Hematopoietic multipotent progenitor cell treated with erythropoietin and hydrocortisone succinate and interleukin-3 and kit ligand, for 4 days (in vitro differentiated cells): ENCODE results near the gene S100A1.

Experiments used
- DNase-seq: peaks from one replicate; pipeline ENCODE4 v3.0.0-alpha.2; 2015

Gene S100A1

DNA sequence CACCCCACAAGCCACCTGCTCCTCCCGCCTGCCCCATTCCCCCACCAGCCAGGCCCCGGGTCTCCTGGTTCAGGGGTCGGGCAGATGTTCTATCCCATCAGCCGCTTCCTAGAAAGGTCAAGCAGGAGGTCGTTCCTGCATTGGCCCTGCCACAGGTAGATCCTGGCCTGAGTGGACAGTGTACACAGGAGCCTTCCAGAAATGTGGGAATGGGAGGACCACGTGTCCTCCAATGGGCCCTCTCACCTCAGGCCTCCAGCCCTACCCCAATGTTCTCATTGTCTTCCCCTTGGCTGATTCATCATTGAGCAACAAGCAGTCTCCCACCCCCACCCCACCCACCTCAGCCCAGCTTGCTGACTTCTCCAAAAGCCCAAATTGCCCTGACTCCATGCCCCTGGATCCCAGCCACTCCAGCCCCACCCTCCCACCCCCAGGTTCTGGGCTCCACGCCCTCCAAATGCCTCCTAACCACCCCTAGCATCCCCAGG is 17.4 kb upstream of the S100A1 start:
- no peak for DNase-seq

DNA sequence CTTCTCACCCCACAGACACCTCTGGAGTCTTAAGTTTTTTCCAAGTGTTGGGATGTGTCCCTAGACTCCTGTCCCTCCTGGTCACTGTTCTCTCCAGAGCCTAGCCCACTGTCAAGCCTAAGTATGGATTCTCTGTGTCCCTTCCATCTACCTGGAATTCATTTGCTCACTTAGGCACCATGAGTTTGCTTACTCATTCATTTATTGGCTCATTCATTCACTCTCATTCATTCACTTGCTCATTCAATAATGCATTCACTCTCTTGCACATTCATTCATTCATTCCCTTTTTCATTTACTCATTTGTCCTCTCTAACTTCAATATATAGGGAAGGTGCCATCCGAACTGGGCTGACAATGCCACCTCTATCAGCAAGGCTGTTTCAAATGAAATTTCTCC is 16.9 kb upstream of the S100A1 start:
- DNase-seq: no peak

DNA sequence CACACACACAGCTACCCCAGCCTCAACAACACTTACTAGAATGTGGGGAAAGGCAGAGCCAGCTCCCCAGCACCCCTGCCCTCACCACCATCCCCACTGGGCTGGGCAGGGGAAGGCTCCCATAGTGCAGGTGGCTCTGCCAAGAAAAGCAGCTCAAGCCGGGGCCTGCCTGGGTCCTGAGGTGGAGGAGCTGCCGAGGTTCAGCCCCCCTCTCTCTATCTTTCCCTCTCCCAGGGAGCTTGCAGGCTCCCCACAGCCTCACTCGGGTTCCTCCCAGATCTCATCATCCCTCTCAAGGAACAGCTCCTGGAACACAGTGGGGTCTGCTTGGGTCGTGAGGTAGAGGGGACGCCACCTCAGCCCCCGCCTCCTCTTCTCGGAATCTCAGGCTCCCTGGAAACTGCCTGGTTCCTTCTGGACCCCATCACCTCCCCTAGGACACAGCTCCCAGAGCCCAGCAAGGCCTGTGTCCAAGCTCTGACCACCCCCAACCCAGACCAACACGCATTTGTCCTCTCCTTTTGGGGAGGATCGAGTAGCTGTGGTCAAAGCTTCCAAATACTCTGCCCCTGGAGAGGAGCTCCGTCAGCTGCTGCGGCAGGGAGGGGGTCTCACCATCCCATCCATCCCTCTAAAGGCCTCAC is 16.0 kb upstream of the S100A1 start:
- no peak for DNase-seq

DNA sequence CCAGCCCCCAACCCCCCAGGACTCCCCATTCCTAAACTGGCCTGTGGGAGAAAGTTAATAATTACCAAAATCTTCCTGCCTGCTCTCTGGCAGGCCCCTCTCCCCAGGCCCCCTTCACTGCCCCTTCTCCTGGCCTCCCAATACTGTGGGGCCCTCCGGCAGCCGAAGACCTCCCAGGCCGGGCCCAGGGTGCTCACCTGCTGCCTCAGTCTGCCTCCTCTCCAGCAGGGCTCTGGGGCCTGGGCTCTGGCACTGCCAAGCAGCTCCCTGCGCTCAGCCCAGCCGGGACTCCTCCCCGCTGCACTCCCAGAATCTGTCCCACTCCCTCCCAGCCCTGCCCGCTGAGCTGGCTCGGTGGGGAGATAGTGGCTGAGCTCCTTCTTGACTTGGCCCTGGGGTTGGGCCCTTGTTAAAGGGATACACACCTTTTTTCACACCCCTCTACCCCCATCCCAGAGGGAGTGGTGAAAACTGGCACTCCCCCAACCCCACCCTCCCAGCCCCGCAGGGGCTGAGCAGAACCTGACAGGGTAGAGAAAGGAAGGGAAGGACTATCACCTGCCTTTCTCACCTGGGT is 15.4 kb upstream of the S100A1 start, which contains the start of gene S100A16:
S100A16 (minus strand) TSS at position 383 of the 577 bp plus-strand sequence. CDS start 4,986 bp downstream, outside the sequence.
- peak; percentile 36 for DNase-seq

DNA sequence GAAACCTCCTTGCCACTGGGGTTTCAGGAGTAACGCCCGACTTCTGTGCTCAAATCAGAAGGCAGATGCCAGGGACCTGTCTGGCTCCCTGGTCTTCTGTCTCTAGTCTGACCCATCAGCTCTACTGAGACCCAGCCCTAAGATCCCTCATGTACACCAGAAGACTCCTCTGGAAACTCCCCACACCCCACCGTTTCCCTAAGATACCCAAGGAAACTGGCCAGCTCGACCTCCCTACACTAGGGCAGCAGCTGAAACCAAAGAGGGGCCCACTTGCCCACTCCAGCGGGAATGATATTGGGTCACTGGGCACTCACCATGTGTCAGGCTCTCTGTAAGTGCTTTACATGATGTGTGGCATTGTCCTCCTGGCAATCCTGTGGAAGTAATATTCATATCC is 14.8 kb upstream of the S100A1 start:
- DNase-seq: no peak

DNA sequence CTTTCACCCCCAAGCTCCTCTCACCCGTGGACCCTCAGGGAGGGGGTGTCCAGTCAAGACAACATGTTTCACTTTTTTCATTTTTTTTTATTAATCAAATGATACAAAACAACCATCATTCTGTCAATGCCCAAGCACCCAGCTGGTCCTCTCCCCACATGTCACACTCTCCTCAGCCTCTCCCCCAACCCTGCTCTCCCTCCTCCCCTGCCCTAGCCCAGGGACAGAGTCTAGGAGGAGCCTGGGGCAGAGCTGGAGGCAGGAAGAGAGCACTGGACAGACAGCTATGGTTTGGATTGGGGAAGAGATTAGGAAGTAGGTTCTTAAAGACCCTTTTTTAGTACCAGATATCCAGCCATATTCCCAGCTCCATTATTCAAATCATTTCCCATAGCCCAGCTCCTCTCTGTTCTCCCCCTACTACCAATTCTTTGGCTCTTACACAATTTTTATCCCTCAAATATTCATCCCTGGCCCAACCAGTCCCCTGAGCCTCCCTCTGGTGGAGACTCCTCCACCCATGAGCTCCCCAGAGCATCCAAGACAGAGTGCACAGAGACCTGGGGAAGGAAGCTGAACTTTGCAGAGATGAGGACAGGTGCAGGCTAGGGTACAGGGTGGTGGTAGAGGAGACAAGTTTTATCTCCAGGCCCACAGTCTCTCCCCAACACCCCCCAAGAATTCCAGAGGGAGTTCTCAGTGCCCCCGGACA is 13.9 kb upstream of the S100A1 start:
- DNase-seq: no peak

DNA sequence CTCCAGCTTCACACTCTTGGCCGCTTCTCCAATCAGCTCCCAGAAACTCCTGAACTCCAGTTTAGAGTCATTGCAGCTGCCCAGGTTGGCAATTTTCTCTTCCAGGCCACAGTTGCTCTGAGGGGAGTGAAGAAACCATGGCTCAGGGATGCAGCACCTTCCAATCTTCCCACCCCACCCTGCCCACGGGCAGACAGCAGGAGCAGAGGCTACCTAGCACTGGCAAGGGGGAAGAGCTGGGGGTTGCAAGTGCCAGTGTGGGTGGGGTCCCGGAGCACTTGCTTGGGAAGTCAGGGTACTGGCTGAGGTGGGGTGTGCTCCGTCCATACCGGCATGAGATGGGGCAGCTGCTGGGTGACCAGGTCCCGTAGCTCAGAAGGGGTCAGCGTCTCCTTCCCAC is 13.3 kb upstream of the S100A1 start:
- no peak for DNase-seq

DNA sequence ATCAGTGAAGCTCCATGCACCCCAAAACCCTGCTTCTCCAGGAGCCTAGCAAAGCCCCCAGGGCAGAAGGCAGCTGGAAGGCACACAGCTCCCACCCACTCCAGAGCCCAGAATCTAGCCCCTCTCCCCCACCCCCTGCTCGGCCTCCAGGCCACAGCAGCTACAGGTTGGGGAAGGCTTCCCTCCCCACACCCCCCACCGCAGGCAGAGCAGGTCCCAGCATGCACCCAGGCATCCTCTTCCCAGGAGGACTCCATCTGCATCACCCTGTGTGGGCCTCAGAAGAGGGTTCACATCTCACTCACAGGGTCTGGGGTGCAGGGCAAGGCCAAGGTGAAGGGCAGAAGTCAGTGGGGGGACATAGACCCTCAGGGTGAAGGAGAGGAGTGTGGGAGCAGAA is 12.8 kb upstream of the S100A1 start:
- no peak for DNase-seq

DNA sequence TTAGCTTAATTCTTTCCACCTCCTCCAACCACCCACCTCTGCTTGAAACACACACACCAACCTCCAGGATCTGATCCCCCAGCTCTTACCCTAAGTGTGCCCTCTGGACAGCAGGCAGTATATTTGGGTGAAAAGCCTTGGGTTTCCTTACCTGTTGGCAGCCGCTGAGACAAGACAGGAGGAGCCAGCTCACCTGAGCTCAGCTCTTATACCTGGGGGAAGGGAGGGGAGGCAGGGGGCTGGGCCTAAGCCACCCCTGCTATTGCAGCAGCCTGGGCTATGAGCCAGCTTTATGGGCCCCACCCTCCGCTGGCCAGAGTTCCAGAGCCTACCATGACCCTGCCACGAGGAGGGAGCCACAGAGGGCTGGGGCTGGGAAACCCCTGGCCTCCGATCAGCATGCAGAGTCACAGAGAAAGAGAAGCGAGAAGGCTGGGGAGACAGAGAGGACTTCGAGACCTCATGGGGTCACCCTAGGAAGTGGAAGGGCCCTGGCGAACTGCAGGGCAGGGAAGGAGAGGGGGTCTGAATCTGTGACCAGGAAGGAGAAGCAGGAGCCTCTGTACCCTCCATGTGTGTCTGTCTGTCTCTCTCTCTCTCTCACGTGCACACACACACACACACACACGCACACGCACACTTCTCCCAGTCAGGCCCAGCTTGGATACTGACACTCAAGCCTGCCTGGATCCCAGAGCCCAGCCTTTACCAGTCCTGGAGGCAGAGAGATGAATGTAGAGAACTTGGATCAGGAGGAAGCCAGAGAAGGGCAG is 11.9 kb upstream of the S100A1 start, which contains the start of gene S100A14:
S100A14 (minus strand) TSS at position 182 of the 773 bp plus-strand sequence. CDS start 467 bp downstream, outside the sequence.
- DNase-seq: no peak

DNA sequence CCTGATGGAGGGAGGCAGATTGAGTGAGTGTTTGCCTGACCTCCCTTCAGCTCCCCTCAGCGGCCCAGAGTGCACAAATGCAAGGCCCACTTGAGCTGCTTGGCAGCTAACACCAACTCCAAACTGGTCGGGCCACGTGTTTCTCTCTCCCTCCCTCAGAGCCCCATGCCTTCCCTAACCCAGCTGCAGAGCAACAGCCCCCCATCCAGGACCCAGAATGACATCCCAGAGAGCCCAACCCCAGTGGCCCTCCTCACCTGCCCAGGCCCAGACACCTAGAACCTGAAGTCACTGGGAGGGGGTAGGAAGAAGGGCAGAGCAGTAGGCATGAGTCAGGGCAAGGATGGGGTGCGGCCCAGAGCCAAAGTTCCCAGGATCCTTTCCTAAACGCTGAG is 11.3 kb upstream of the S100A1 start:
- DNase-seq: no peak

DNA sequence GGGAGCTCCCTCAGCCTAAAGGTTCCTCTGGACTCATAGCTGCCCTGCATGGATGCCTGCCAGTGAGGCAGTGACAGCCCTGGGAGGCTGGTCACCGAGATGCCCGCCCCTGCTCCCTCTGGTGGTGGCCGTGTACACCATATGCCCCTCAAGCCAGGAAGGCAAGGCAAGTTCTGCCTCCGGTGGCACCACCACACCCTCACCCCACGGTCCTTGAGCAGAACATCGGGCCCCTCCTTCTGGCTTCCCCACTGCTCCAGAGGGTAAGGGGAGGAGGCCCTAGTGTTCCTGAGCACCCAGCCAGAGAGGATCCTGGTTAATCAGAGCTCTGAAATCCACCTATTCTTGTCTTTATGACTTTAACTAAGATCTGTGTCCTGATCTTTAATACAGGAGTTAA is 10.6 kb upstream of the S100A1 start:
- no peak for DNase-seq

DNA sequence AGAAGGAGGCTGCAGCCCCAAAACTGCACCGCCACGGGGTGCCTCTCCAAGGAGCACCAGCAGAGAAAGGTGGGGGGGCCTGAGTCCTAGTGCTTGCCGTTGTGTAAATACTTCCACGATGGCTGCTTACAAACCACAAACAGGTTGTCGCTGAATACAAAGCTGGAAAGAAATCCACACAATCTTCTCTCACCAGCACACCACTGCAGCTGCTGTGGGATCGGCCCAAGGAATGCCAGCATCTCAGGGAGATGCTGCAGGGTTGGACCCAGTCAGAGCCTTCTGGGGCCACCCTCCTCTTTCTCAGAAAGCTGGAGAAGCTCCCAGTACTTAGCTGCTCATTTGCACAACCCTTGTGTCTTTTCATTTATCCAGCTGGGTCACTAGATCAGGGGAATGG is 9.1 kb upstream of the S100A1 start:
- DNase-seq: no peak

DNA sequence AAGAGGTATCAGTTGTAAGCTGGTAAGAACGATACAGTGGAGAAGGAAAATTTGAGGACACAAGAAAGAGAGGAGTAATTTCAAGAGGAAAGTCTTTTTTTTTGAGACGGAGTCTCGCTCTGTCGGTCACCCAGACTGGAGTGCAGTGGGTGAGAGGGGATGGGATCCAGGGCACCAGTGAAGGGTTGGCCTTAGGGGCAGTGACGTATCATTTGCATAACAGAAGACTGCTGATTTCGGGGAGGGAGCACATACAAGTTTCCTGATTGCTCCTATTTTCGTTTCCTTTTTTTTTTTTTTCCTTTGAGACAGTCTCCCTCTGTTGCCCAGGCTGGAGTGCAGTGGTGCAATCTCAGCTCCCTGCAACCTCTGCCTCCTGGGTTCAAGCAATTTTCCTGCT is 5.1 kb upstream of the S100A1 start:
- no peak for DNase-seq

DNA sequence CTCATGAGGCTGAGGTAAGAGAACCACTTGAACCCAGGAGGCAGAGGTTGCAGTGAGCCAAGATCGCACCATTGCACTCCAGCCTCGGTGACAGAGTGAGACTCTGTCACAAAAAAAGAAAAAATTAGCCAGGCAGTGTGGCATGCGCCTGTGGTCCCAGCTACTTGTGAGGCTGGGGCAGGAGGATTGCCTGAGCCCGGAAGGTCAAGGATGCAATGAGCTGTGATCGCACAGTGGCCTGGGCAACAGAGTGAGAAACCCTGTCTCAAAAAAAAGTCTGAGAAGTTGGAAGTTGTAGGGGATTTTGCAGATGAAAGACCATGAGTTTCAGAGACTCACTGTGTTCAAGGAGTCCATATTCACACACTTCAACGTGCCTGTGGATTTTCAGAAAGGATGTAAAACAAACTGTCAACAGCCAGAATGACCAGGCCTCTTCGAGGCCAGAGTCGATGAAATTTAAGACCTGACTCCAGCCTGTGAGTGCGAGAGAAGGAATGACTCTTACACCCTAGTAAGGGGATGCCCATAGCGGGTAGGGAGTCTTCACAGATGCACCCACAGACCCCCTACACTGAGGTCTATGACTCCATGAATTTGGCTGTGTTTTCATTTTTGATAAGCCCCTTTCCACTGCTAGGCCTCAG is 3.1 kb upstream of the S100A1 start:
- DNase-seq: no peak

DNA sequence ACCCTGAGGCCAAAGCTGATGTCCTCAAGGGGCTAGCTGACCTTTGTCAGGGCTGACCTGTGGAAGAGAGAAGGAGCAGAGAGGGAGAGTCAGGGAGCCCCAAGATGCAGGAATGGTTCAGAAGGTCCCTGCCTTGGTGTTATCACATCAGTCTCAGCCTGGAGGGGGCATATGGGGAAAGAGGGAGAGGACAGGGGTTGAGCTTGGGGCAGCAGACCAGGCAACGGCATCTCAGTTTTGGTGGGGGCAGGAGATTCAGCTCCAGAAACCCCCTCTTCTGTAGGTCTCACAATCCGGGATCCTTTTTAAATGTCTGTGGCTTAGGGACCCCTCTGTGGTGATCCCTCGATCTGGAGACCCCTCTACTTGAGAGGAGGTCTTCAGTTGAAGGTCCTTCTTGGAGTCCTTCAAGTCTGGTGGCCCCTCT is 1.7 kb upstream of the S100A1 start:
- DNase-seq: no peak

DNA sequence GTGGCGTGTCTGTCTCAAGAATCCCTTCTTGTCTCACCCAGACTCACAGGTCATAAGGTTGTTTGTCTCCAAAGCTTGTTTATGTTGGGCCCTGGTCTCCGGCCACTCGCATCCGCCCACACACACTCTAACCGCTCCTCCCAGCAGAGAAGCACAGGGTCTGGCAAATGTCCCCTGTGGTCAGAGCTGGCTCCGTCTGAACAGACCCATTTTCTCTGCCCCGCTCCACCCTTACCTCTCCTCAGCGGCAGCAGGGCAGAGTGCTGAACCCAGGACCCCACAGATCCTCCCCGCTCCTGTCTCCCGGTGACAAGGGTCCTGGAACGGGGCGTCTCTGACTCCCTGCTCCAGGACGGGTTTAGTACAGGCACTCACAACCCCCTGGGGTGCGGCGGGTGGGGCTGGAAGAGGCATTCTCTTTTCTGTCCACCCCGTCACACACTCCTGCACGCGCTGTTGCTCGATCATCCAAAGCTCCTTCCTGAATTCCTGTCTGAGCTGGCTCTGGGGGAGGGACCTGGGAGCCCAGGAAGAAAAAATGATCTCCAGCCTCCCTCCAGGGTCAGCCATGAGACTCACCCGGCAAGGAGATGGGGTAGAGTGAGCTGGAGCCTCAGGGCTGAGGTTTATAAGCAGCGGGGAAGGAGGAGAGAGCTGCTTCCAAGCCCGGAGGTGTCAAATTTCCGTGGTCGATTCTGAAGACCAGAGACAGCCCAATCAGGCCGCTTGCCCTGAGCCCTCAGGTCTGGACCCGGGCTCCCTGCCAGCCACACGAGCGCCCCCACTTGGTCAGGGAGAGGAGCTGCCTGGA is 1.1 kb upstream of the S100A1 start, which contains the start of gene S100A13:
S100A13 (minus strand) TSS at position 602 of the 811 bp plus-strand sequence. CDS start 1,033 bp downstream, outside the sequence.
- DNase-seq: peak; percentile 65

DNA sequence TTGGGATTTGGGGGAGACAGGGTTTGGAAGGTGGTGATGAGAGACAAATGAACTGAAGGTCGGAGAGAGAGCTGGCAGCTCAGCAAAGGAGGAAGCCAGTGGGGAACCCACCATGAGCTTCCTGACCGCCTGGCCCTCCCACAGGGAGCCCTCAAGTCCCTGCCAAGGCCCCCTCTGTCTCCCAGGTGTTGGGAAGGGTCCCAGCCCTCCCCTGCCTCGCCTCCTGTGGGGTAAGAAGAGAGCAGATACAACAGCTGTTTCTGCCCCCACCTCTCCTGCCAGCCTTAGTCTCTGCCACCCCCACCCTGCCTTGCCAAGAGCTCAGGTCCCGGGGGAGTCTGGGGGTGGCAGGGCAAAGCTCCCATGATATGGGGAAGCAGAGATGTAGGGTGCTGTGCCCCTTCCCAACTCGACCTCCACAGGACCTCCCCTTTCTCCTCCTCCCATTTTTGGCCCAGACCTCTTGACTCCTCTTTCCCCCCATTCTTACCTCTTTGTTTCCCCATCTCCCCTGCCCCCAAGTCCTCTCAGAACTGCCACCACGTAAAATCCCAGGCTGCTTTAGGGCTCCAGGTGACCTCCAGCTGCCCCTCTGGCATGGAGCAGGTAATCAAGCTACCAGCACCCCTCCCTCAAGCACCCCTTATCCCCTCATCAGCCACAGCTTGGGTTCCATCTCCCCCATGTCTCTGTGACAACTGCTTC is 556 bp downstream of the S100A1 start:
- no peak for DNase-seq

DNA sequence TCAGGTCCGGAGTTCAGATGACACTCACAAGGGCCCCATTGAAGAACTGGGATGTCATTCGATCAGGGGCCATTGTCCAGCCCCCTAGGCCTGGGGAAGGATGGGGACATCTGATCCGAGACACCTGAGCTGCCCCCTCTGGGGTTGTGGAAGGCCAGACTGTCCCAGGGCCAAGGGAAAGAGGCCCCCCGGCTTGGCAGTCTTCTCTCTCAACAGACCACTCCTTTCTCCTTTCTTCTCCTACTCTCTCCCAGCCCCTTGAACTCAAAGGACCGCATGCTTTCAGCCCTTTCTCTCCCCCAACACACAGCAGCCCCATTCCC is 1.1 kb downstream of the S100A1 start:
- no peak for DNase-seq

DNA sequence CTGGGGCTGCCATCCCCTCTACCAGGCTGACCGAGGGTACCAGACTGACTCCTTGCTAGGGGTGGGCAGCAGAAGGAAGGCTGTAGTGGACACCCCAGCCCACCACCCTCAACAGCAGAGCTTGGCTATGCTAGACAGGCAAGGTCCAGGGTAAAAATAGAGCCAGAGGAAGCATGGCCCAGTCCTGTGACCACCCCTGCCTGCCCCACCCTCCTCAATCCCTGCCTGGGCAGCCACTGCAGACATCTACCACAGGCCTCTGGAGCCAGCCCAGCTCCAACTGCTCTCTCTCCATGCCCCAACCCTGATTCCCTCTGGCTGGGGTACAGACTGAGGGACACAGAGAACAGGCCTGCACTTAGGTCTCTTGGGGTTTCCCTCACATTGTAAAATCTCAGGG is 1.7 kb downstream of the S100A1 start:
- no peak for DNase-seq

DNA sequence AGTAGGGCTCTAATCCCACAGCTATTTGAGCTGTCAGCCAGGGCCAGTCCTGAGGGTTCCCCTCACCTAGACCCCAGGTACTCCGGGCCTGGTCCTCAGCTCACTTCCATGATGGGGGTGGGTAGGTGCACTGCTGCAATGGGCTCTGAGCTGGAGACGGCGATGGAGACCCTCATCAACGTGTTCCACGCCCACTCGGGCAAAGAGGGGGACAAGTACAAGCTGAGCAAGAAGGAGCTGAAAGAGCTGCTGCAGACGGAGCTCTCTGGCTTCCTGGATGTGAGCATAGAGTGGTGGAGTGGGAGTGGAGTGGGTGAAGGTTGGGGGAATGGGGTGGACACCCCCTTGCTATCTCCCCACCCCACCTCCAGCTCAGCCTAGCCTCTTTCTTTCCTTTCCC is 2.1 kb downstream of the S100A1 start:
- DNase-seq: no peak
